Astrocyte (in vitro differentiated cells and primary cell): ENCODE data around the gene SOSTDC1.

ENCODE experiments used
- CTCF ChIP-seq: IDR thresholded peaks from 2 replicates; pipeline ENCODE4 v1.5.1; 2011; ENCODE audit warnings: low read depth, mild to moderate bottlenecking, inconsistent platforms, low read length, moderate library complexity; ENCODE audit not compliant: insufficient read depth
- EZH2 ChIP-seq: IDR thresholded peaks from 2 replicates; pipeline ENCODE4 v1.6.1; 2012; ENCODE audit warnings: mild to moderate bottlenecking, low read length, inconsistent platforms; ENCODE audit not compliant: insufficient read depth

GRCh38 chr7:16416289-16417282 lies 49.0 kb downstream of the SOSTDC1 start:
- TF ChIP-seq CTCF = no peak
- TF ChIP-seq EZH2 = no peak
